ENCODE data around the gene ADAMTSL2. TPM values are rescaled to one million over a fixed set of nuclear protein-coding genes. Genes with fewer than 3 reads are reported as not detected.

Gene ADAMTSL2
- total RNA-seq, 2 donors from 2014 or later: 4.9 to 27.7 TPM

- DNase-seq (ENCODE audit: low spot score): peak; percentile 92
- Histone ChIP-seq H3K9me3 (peaks cover 0 to 17% of the 10 kb centered on the region in 2 donors), H3K4me3 (no peak overlapping the region), H3K27ac (peak overlapping the region; percentile 27 to 75), H3K36me3 (no peaks in the 10 kb centered on the region), H3K27me3 (no peaks in the 10 kb centered on the region), H3K4me1 (peaks cover 0 to 35% of the 10 kb centered on the region in 2 donors)
- TF ChIP-seq, protein P1, sequence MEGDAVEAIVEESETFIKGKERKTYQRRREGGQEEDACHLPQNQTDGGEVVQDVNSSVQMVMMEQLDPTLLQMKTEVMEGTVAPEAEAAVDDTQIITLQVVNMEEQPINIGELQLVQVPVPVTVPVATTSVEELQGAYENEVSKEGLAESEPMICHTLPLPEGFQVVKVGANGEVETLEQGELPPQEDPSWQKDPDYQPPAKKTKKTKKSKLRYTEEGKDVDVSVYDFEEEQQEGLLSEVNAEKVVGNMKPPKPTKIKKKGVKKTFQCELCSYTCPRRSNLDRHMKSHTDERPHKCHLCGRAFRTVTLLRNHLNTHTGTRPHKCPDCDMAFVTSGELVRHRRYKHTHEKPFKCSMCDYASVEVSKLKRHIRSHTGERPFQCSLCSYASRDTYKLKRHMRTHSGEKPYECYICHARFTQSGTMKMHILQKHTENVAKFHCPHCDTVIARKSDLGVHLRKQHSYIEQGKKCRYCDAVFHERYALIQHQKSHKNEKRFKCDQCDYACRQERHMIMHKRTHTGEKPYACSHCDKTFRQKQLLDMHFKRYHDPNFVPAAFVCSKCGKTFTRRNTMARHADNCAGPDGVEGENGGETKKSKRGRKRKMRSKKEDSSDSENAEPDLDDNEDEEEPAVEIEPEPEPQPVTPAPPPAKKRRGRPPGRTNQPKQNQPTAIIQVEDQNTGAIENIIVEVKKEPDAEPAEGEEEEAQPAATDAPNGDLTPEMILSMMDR (IDR thresholded peaks at IDR 0.05): no peak
Measured at GRCh38 chr9:133506653-133507038, 27.9 kb upstream of the ADAMTSL2 start.

DNA sequence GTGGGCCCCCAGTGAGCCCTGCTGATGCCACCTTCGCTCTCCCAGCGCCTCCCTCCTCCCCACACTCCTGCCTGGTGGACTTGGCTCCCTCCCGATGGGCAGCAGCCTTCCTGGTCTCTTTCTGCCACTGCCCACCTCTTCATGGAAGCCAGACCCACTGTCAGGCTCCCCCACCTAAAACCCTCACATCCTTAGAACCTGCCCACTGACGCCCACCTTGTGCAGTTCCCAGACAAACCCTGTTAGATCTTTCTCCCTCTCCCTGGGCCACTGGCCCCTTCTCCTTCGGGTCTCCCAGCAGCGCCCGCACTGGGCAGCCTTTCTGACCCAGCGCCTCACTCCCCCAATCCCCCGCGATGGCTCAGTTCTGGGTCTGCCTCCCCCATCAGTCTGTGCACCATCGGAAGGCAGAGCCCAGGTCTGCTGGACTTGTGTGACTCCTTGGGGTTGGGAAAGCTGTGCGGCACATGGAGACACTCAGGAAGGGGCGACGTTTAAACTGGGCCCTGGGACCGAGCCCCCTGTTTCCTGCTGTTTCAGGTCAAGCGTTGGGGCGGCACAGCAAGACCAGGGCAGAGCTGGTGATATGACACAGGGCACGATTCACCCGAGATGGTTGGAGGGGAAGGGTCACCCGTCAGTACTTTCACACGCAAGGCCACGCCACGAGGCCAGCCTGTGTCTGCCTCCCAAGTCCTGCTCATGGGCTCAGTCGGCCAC, 27.1 kb upstream of the ADAMTSL2 start:
- DNase-seq (ENCODE audit: low spot score): no peak
- Histone ChIP-seq H3K4me1 (peaks cover 0 to 35% of the 10 kb centered on the region in 2 donors), H3K27ac (peak overlapping the region; percentile 27 to 75), H3K9me3 (peaks cover 0 to 9% of the 10 kb centered on the region in 2 donors), H3K36me3 (no peaks in the 10 kb centered on the region), H3K27me3 (no peaks in the 10 kb centered on the region), H3K4me3 (no peak overlapping the region)
- TF ChIP-seq, protein P1 (IDR thresholded peaks at IDR 0.05): no peak

DNA sequence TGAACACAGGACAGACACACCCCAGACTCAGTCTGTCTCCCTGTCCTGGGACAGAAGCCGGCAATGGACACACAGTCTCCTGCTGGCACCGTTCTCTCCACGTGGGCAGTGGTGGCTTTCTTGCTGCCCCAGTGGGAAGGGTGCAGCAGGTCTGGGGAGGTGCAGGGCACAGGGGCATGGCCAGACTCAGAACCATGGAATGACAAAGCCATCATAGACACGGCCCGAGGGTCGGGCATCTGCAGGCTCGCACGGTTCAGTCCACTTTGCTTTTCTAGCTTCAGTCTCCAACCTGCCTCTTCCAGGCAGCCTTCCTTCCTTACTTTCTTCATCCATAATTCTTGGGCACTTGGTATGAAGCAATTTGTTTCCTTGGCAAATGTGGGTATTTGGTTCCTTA, 26.5 kb upstream of the ADAMTSL2 start:
- no peak for DNase-seq (ENCODE audit: low spot score)
- Histone ChIP-seq H3K27ac (no peak overlapping the region), H3K4me1 (peaks cover 0 to 37% of the 10 kb centered on the region in 2 donors), H3K36me3 (no peaks in the 10 kb centered on the region), H3K9me3 (peaks cover 0 to 3% of the 10 kb centered on the region in 2 donors), H3K4me3 (no peak overlapping the region), H3K27me3 (no peaks in the 10 kb centered on the region)
- TF ChIP-seq, protein P1 (IDR thresholded peaks at IDR 0.05): no peak

DNA sequence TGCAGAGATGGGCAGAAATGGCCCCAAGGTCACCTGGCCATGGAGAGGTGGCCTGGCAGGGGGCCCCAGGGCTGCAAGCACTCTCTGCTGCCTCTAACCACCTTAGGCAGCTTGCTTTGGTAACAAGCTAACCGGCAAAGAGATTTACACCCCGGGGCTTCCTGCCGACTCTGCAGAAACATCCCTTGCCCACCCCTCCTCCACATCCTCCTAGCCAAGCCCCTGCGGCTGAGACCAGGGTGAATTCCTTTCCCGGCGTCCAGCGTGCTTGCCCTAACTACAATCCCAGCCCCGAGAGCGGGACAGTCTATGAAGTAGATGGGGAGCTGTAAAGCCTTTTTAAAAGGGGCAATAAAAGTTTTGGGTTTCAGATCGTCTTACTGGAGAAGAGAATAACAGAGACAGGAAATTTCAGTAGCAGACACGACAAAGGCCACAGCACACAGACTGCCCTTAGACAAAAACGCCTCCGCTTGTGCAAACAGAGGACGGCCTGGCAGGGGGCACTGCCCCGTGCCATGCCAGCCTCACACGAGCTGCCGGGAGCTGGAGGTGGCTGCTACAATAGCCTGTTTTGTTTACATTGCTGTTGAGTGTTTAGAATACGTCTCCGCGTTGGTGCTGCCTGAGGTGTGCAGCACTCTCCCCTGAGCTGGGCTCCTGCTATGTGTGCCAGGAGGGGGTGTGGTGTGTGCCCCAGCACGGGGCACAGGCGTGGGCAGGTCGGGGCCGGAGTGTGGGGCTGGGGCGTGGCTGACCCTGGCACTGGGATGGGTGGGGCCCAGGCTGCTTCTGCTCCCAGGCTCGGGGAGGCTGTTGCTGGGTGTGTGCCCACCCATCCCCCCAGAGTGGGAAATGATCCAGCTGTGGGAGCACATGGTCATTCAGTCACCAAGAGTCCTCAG, 25.1 kb upstream of the ADAMTSL2 start:
- Histone ChIP-seq H3K4me1 (peaks cover 0 to 47% of the 10 kb centered on the region in 2 donors), H3K9me3 (no peaks in the 10 kb centered on the region), H3K4me3 (no peak overlapping the region), H3K27ac (peak overlapping the region in 1 of 2 donors; percentile 21), H3K36me3 (no peaks in the 10 kb centered on the region), H3K27me3 (no peaks in the 10 kb centered on the region)
- TF ChIP-seq, protein P1 (IDR thresholded peaks at IDR 0.05): no peak
- no peak for DNase-seq (ENCODE audit: low spot score)

- DNase-seq (ENCODE audit: low spot score): no peak
- Histone ChIP-seq H3K4me1 (peaks cover 0 to 46% of the 10 kb centered on the region in 2 donors), H3K27me3 (no peaks in the 10 kb centered on the region)
Measured at GRCh38 chr9:133510926-133511505, 23.5 kb upstream of the ADAMTSL2 start.

More at GRCh38 chr9:133510926-133511505, 23.5 kb upstream of the ADAMTSL2 start:
- H3K27ac ChIP-seq: no peak overlapping the region
- no peaks in the 10 kb centered on the region for H3K36me3 ChIP-seq
- TF ChIP-seq, protein P1 (IDR thresholded peaks at IDR 0.05): no peak
- no peak overlapping the region for H3K4me3 ChIP-seq
- H3K9me3 ChIP-seq: no peaks in the 10 kb centered on the region
